GM12878 (cell line): ENCODE data around the gene BOLA2B. TPM values are rescaled to one million over a fixed set of nuclear protein-coding genes. Genes with fewer than 3 reads are reported as not detected.
A peak's percentile ranks its signal among the peaks of the same experiment; 100 is the strongest.

ENCODE experiments used
- ATAC-seq: fragments of 200-7000 bp; cut with Tn5 transposase; 3 replicates; pipeline ENCODE4 v1.9.1; 2020; ENCODE audit warnings: mild to moderate bottlenecking, moderate library complexity
- BruUV-seq: library from RNA; stranded (reverse); fragments of 400-500 nt; replicated peaks from 2 replicates; lab custom pipeline; 2021; lab: Mats Ljungman, UMichigan
- CTCF ChIA-PET: fragments of 300-600 bp; sonication (Branson Sonifier 250); formaldehyde crosslinking; extraction: SDS; loops from one replicate; lab custom pipeline; 2021; ENCODE audit warnings: inconsistent platforms; lab: Yijun Ruan, JAX
- POLR2A ChIA-PET: fragments of 350-600 bp; formaldehyde crosslinking; extraction: SDS; loops from one replicate; lab custom pipeline; 2021; ENCODE audit warnings: inconsistent platforms; lab: Charles Lee
- RAD21 ChIA-PET: fragments of 300-600 bp; sonication (Branson Sonifier 250); formaldehyde crosslinking; loops from one replicate; lab custom pipeline; 2023; ENCODE audit warnings: antibody characterized with exemption; ENCODE audit not compliant: unreplicated experiment; lab: Charles Lee
- SMC1A ChIA-PET: fragments of 300-600 bp; sonication (Branson Sonifier 250); formaldehyde crosslinking; loops from one replicate; lab custom pipeline; 2023; ENCODE audit not compliant: unreplicated experiment, uncharacterized antibody; lab: Charles Lee
- DNase-seq: peaks from one replicate; pipeline ENCODE4 v3.0.0-alpha.2; 2011; ENCODE audit warnings: low read depth, low spot score
- FAIRE-seq: peaks from 3 replicates; lab custom pipeline; 2011; peaks lifted over from hg19 to GRCh38; lab: Jason Lieb, UNC
- H2AFZ ChIP-seq: 2 replicates; pipeline ENCODE4 v1.6.0; 2011; ENCODE audit warnings: low read depth, low read length, control low read depth; ENCODE audit not compliant: control insufficient read depth
- H3K27ac ChIP-seq: 2 replicates; pipeline ENCODE4 v1.5.1; 2011; ENCODE audit warnings: control low read depth; ENCODE audit not compliant: control insufficient read depth, insufficient read depth
- H3K27me3 ChIP-seq, 2 experiments: replicated peaks in 1 of 2; 2 replicates each; pipeline versions ENCODE4 v1.6.0 to v1.6.1; 2011; ENCODE audit warnings: low read length in 1 of 2; ENCODE audit not compliant: control insufficient read depth in 2 of 2, insufficient read depth in 2 of 2
- H3K36me3 ChIP-seq, 2 experiments: 2 replicates each; pipeline ENCODE4 v1.5.1; 2011; ENCODE audit warnings: low read length in 1 of 2; ENCODE audit not compliant: control insufficient read depth in 2 of 2, insufficient read depth in 2 of 2
- H3K4me1 ChIP-seq: 2 replicates; pipeline ENCODE4 v1.6.1; 2011; ENCODE audit warnings: mild to moderate bottlenecking, low read length, moderate library complexity, mixed read lengths; ENCODE audit not compliant: control insufficient read depth, insufficient read depth
- H3K4me2 ChIP-seq: 2 replicates; pipeline ENCODE4 v1.6.0; 2011; ENCODE audit warnings: control low read depth; ENCODE audit not compliant: control insufficient read depth, insufficient read depth
- H3K4me3 ChIP-seq: fragments of 200-600 bp; sonication (generic); 2 replicates; pipeline ENCODE4 v1.5.1; 2016
- H3K79me2 ChIP-seq: 2 replicates; pipeline ENCODE4 v1.6.0; 2011; ENCODE audit warnings: low read length; ENCODE audit not compliant: control insufficient read depth, insufficient read depth
- H3K9ac ChIP-seq: 2 replicates; pipeline ENCODE4 v1.8.0; 2011; ENCODE audit warnings: low read length, control low read depth, mixed read lengths; ENCODE audit not compliant: control insufficient read depth, insufficient read depth
- H3K9me3 ChIP-seq: replicated peaks from 3 replicates; pipeline ENCODE4 v1.5.1; 2011; ENCODE audit warnings: mild to moderate bottlenecking, low read length; ENCODE audit not compliant: control insufficient read depth, insufficient read depth
- H4K20me1 ChIP-seq: 2 replicates; pipeline ENCODE4 v1.6.0; 2011; ENCODE audit not compliant: control insufficient read depth, insufficient read depth
- BACH1 ChIP-seq: fragments of 450-650 bp; IDR thresholded peaks from 2 replicates; pipeline ENCODE4 v1.6.1; 2017; ENCODE audit warnings: mild to moderate bottlenecking, borderline replicate concordance
- CREB1 ChIP-seq: IDR thresholded peaks from 2 replicates; pipeline ENCODE4 v1.6.1; 2012; ENCODE audit warnings: low read depth, mild to moderate bottlenecking, inconsistent platforms
- EGR1 ChIP-seq, 2 experiments: IDR thresholded peaks; 1 replicate in 1 of 2; 2 replicates in 1 of 2; pipeline ENCODE4 v1.6.1; 2011 to 2012; ENCODE audit warnings: low read depth in 2 of 2, low read length in 2 of 2, borderline replicate concordance in 1 of 2, mild to moderate bottlenecking in 1 of 2, moderate library complexity in 1 of 2
- IKZF2 ChIP-seq, 2 experiments: fragments of 450-650 bp; IDR thresholded peaks; 2 replicates each; pipeline ENCODE4 v1.6.1; 2017; ENCODE audit warnings: mild to moderate bottlenecking in 2 of 2, moderate library complexity in 2 of 2
- KDM1A ChIP-seq: fragments of 200-600 bp; sonication (generic); IDR thresholded peaks from 2 replicates; pipeline ENCODE4 v1.6.1; 2016; ENCODE audit warnings: borderline replicate concordance
- MYB ChIP-seq: fragments of 150-350 bp; IDR thresholded peaks from 2 replicates; pipeline ENCODE4 v1.6.1; 2014; ENCODE audit warnings: mild to moderate bottlenecking, low read depth, low read length, borderline replicate concordance
- RB1 ChIP-seq: fragments of 450-650 bp; formaldehyde crosslinking; IDR thresholded peaks from 2 replicates; pipeline ENCODE4 v1.6.1; 2017; ENCODE audit warnings: mild to moderate bottlenecking, borderline replicate concordance
- RCOR1 ChIP-seq: conservative IDR thresholded peaks from 2 replicates; pipeline ENCODE4 v1.6.1; 2012; ENCODE audit warnings: low read depth, low read length, improper control_type of control experiment
- SMAD5 ChIP-seq: IDR thresholded peaks from 2 replicates; pipeline ENCODE4 v1.6.1; 2016; ENCODE audit warnings: antibody characterized with exemption, low read depth
- SMARCA5 ChIP-seq: fragments of 450-650 bp; IDR thresholded peaks from 2 replicates; pipeline ENCODE4 v1.6.1; 2017; ENCODE audit warnings: mild to moderate bottlenecking
- ZBED1 ChIP-seq: IDR thresholded peaks from 2 replicates; pipeline ENCODE4 v1.6.1; 2016; ENCODE audit warnings: borderline replicate concordance
- WGBS: methylation state at CpG from one replicate; pipeline ENCODE4 v1.1.6; 2016; ENCODE audit warnings: low lambda C conversion rate; ENCODE audit not compliant: insufficient replicate concordance, insufficient coverage; ENCODE audit errors: missing lambda C conversion rate; 5-methylcytosine and 5-hydroxymethylcytosine counted together
- in situ Hi-C: fragments of 300-500 bp; cut with MboI; formaldehyde crosslinking; loops from 9 replicates; pipeline ENCODE4 v1.14.3; 2018; ENCODE audit warnings: mixed read lengths
- intact Hi-C: fragments of 100-400 bp; cut with micrococcal nuclease; formaldehyde crosslinking; loops from one replicate; pipeline ENCODE4 v1.14.2; 2022; ENCODE audit not compliant: unreplicated experiment
- polyA plus RNA-seq, 11 experiments: library from polyadenylated mRNA; depleted of rRNA in 4 of 11; unstranded in 6 of 11; stranded (reverse) in 5 of 11; fragments of >200 nt; fragmentation: Nextera tagmentation in 4 of 11; fragmentation: Illumina TruSeq in 1 of 11; extraction: Ambion mirVana in 4 of 11; extraction: Trizol in 1 of 11; gene quantifications; 1 replicate in 1 of 11; 2 replicates in 10 of 11; pipeline versions ENCODE4 v1.2.1 to v1.2.3, GENCODE V29; 2011 to 2016; ENCODE audit warnings: inconsistent platforms in 2 of 11, missing spikeins in 2 of 11, low read depth in 1 of 11
- total RNA-seq, 4 experiments: library from RNA; depleted of rRNA in 3 of 4; stranded (reverse); fragments of >200 nt in 3 of 4; fragmentation: Illumina TruSeq in 1 of 4; extraction: Trizol in 1 of 4; gene quantifications; 2 replicates each; pipeline versions ENCODE4 v1.2.1 to v1.2.3, GENCODE V29; 2013 to 2021
- TF ChIP-seq, protein P1 (sequence below): IDR thresholded peaks from 2 replicates; pipeline ENCODE4 v1.6.1; 2012; ENCODE audit warnings: low read depth, low read length, improper control_type of control experiment
- TF ChIP-seq, protein P2 (sequence below): fragments of 450-650 bp; IDR thresholded peaks from 2 replicates; pipeline ENCODE4 v1.6.1; 2016; ENCODE audit warnings: mild to moderate bottlenecking

BOLA2B gene
- total and polyA plus RNA-seq, 10 of the 15 experiments (the other 5 are each of a cell fraction or from before 2014, with no cell fraction given): 39.9 to 292 (median 130) TPM

DNA sequence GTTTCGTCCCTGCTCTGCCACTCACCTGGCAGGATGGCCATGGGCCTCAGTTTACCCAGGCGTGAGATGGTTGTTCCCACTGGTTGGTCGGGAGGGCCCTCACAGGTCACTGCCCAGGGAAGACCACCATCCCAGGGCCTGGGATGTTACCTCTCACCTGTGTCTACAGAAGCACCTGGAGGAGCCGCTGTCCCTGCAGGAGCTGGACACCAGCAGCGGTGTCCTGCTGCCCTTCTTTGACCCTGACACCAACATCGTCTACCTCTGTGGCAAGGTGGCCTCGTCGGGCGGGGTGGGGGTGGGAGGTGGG, 6.0 kb downstream of the BOLA2B start:
- no peaks in the 10 kb centered on the region for H3K9me3 ChIP-seq
- no peak overlapping the region for H2AFZ ChIP-seq
- no peak for TF ChIP-seq ZBED1
- no peak; the same call in 1 of the 2 replicates for TF ChIP-seq SMARCA5
- no peak for TF ChIP-seq CREB1
- TF ChIP-seq KDM1A: no peak
- TF ChIP-seq EGR1 (IDR thresholded peaks at IDR 0.05; ENCODE audit: borderline replicate concordance in 1 of 2, low read depth in 2 of 2, low read length in 2 of 2): 0 out of 3 replicates have a peak, but pooled peaks of 1 of the 2 experiments have one; percentile 8
- TF ChIP-seq, protein P1, sequence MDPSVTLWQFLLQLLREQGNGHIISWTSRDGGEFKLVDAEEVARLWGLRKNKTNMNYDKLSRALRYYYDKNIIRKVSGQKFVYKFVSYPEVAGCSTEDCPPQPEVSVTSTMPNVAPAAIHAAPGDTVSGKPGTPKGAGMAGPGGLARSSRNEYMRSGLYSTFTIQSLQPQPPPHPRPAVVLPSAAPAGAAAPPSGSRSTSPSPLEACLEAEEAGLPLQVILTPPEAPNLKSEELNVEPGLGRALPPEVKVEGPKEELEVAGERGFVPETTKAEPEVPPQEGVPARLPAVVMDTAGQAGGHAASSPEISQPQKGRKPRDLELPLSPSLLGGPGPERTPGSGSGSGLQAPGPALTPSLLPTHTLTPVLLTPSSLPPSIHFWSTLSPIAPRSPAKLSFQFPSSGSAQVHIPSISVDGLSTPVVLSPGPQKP: no peak
- TF ChIP-seq, protein P2, sequence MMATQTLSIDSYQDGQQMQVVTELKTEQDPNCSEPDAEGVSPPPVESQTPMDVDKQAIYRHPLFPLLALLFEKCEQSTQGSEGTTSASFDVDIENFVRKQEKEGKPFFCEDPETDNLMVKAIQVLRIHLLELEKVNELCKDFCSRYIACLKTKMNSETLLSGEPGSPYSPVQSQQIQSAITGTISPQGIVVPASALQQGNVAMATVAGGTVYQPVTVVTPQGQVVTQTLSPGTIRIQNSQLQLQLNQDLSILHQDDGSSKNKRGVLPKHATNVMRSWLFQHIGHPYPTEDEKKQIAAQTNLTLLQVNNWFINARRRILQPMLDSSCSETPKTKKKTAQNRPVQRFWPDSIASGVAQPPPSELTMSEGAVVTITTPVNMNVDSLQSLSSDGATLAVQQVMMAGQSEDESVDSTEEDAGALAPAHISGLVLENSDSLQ: peak; percentile 70; the same call in 1 of the 2 replicates
- TF ChIP-seq MYB: no peak
- no peak for TF ChIP-seq IKZF2 (IDR thresholded peaks at IDR 0.05)
- TF ChIP-seq SMAD5: no peak
- TF ChIP-seq BACH1: no peak
- no peak for TF ChIP-seq RCOR1
- TF ChIP-seq RB1: 0 out of 2 replicates have a peak, but pooled peaks have one; percentile 0
- peak overlapping the region; percentile 100 for H3K27ac ChIP-seq
- BruUV-seq: no TSS peak
- no peak for ATAC-seq
- ChIA-PET SMC1A (no interaction called here), POLR2A (no interaction called here), CTCF (interaction anchor here (1.2 to 1.3 kb wide), 2 partner anchors 96 to 222 kb away, joined by 3 to 4 read pairs; partner anchors contain the start of gene TBX6), RAD21 (no interaction called here)
- no peak for FAIRE-seq
- H3K4me1 ChIP-seq: peaks cover 23% of the 10 kb centered on the region
- H3K36me3 ChIP-seq: peaks cover 17 to 29% of the 10 kb centered on the region in 2 experiments
- H3K79me2 ChIP-seq: peaks cover 55% of the 10 kb centered on the region
- H4K20me1 ChIP-seq: no peaks in the 10 kb centered on the region
- H3K27me3 ChIP-seq: no peaks in the 10 kb centered on the region
- 49% methylated on average over 9 of the region's 9 CpGs for WGBS
- DNase-seq: no peak
- H3K4me3 ChIP-seq: peak overlapping the region; percentile 96; the same call in 1 of the 2 replicates
- intact Hi-C loops: no loop called here
- peak overlapping the region; percentile 100 for H3K4me2 ChIP-seq
- in situ Hi-C loops: loop anchor here (10.0 kb wide), 2 partner anchors 447 to 507 kb away; partner anchors contain the start of gene SRCAP
- peak overlapping the region; percentile 99 for H3K9ac ChIP-seq
